Endometrial microvascular endothelial cells (primary cell): Measurements from ENCODE around the gene TRIM72. TPM values are rescaled to one million over a fixed set of nuclear protein-coding genes. Genes with fewer than 3 reads are reported as not detected.

ENCODE experiments used
- in situ Hi-C: cut with HindIII; loops from 2 replicates; pipeline ENCODE4 v1.10.0; 2017; ENCODE audit warnings: low sequenced_read_pairs, low pct_unique_long_range_greater_than_20kb; ENCODE audit errors: inconsistent ontology term
- total RNA-seq: library from RNA; depleted of rRNA; stranded (reverse); fragments of >200 nt; gene quantifications from one replicate; pipeline ENCODE4 v1.2.3, GENCODE V29; 2015; ENCODE audit errors: inconsistent ontology term

Gene TRIM72
- total RNA-seq, 1 donor from 2014 or later = not detected

GRCh38 chr16:31202414-31203375 is 11.2 kb upstream of the TRIM72 start, which contains the start of gene PYCARD:
Gene PYCARD (minus strand): TSS chr16:31202760. CDS start chr16:31202690, 70 bp downstream.
- in situ Hi-C loops = no loop called here

GRCh38 chr16:31204871-31205666 is 8.8 kb upstream of the TRIM72 start:
- in situ Hi-C loops = no loop called here

- in situ Hi-C loops = no loop called here
These were observed 7.1 kb upstream of the TRIM72 start for GRCh38 chr16:31206776-31207175.

DNA sequence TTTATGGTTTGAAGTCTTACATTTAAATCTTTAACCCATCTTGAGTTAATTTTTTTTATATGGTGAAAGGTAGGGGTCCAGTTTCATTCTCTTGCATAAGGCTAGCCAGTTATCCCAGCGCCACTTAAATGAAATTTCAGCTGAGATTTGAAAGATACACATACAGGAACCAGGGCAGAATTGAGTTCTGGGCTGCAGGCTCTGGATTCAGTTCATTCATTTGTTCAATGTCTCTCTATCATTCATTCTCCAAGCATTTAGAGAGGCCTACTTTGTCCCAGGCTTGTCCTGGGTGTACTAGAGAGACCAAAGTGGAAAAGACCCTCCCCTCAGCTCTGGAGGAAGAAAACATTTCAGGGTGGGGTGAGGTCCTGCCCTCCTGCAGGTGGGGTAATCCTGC is 577 bp upstream of the TRIM72 start:
- in situ Hi-C loops = no loop called here

- in situ Hi-C loops = no loop called here
These were observed 878 bp downstream of the TRIM72 start for GRCh38 chr16:31214708-31215286.

- in situ Hi-C loops = no loop called here
These were observed 1.6 kb downstream of the TRIM72 start for GRCh38 chr16:31215287-31216162.

GRCh38 chr16:31216422-31217135 is 2.7 kb downstream of the TRIM72 start, which contains the start of gene PYDC1:
Gene PYDC1 (minus strand): TSS chr16:31217135. CDS start chr16:31217028, 107 bp downstream.
- in situ Hi-C loops = no loop called here

DNA sequence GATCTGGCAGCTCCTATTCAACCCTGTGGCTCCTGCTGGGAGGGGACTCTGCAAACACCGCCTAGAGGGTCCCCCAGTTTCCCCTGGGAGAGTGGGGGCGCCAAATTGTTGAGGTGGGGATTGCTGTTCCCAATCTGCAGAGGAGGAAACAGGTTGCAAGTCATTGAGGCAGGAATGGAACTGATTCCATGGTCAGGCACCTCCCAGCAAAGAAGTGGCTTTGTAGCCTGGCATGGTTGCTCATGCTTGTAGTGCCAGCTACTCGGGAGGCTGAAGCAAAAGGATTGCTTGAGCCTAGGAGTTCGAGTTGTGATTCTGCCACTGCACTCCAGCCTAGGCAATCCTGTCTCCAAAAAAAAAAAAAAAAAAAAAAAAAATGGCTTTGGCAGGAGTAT is 3.2 kb downstream of the TRIM72 start:
- in situ Hi-C loops = no loop called here

- in situ Hi-C loops = no loop called here
These were observed 5.3 kb downstream of the TRIM72 start for GRCh38 chr16:31219154-31219741.

GRCh38 chr16:31221357-31222160 is 7.6 kb downstream of the TRIM72 start:
- in situ Hi-C loops = no loop called here

DNA sequence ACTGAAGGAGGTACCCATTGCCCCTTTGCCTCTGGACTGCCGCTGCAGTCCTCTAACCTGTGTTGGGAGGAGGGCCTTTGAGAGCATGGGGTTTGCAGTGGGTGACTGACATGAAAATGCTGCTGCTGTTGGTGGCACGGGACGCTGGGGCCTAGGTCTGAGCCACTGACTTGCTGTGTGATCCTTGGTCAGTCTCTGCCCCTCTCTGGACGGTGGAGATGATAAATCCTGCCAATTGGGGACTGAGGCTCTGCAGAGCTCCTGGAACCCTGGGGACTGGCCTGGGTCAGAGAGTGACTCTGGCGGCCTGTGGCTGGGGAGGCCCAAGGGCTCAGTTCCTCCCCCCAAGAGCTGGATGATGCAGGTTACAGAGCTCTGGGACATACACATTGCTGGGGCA is 9.1 kb downstream of the TRIM72 start:
- in situ Hi-C loops = no loop called here

DNA sequence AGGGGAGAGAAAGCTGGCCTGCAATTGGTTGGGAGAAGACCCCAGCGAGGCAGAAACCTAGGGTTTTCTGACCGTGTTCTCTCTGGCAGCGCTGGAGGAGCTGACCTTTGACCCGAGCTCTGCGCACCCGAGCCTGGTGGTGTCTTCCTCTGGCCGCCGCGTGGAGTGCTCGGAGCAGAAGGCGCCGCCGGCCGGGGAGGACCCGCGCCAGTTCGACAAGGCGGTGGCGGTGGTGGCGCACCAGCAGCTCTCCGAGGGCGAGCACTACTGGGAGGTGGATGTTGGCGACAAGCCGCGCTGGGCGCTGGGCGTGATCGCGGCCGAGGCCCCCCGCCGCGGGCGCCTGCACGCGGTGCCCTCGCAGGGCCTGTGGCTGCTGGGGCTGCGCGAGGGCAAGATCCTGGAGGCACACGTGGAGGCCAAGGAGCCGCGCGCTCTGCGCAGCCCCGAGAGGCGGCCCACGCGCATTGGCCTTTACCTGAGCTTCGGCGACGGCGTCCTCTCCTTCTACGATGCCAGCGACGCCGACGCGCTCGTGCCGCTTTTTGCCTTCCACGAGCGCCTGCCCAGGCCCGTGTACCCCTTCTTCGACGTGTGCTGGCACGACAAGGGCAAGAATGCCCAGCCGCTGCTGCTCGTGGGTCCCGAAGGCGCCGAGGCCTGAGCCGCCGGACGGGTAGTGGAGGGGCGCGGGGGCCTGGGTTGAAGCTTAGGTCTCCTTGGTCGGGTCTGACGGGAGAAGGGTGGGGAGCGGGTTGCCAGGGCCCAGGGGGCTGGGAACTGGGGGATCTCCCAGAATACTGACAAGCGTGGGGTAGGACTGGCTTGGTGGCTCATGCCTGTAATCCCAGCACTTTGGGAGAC is 10.4 kb downstream of the TRIM72 start:
- in situ Hi-C loops = no loop called here

GRCh38 chr16:31225193-31225592 is 11.3 kb downstream of the TRIM72 start:
- in situ Hi-C loops = no loop called here

DNA sequence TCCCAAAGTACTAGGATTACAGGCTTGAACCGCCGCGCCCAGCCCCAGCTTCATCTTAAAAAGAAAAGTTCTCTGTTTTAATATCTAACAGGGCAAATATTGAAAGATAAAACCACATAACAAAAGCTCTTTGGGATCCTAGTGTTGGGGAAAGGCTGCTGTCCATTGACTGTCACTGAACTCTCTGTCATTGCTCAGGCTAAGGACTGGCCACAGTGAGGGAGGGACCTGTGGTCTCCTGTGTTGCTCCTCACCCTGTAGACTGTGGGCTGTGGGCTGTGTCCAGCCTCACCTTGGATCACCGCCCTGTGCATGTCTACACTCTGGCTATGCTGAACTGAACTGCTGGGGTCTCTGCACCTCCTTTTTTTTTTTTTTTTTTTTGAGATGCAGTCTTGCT is 14.3 kb downstream of the TRIM72 start:
- in situ Hi-C loops = no loop called here

DNA sequence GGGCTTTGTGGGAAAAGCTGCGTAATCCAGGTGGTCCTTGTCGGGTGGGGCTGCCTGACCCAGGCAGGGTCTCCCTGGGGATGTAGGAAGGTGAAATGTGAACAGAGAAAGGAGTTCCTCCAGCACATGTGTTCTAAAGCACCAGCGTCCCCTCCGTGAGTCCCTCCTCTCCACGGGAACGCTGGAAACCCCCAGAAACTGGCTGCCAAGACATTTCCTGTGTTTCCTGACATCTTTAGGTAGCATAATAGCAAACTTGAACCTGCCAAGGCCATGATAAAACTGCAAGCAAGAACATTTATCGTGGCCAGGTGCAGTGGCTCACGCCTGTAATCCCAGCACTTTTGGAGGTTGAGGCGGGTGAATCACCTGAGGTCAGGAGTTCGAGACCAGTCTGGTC is 15.6 kb downstream of the TRIM72 start:
- in situ Hi-C loops = no loop called here

- in situ Hi-C loops = no loop called here
These were observed 24.1 kb downstream of the TRIM72 start for GRCh38 chr16:31238041-31238440.
